Right lobe of liver (tissue), 4 donors: ENCODE measurements around the gene OMA1.

Experiments
- CTCF ChIP-seq, 4 donors: fragments of 200-600 bp in 3 of 4; fragments of 450-650 bp in 1 of 4; IDR thresholded peaks; one replicate each; pipeline versions ENCODE4 v1.5.1 to v1.8.0; 2016 to 2022; ENCODE audit warnings: antibody characterized with exemption in 4 of 4, mild to moderate bottlenecking in 2 of 4
- POLR2A ChIP-seq: fragments of 450-650 bp; IDR thresholded peaks from one replicate; pipeline ENCODE4 v1.6.1; 2017; ENCODE audit warnings: antibody characterized with exemption, mild to moderate bottlenecking
- donor health status: DM: no; HTN: no; CAD: no.
- donor health status: DM: no; HTN: no; CAD: no.
- donor health status: DM: no; HTN: yes; CAD: no.

DNA sequence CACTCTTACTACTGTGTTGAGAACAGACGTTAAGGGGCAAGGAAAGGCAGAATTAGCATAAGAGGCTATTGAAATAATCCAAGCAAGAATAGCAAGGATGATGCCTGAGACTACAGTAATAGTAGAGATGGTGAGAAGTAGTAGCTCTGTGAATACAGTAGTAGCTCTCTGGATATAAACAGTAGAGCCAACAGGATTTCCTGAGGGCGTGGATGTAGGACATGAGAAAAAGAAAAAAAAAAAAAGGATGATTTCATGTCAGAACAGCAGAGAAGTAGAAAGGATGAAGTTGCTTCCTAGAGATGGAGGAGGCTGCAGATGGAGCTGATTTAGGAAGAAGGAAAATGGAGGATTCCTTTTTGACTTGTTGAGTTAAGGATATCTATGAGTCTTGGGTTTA, 112.3 kb downstream of the OMA1 start:
- no peak for TF ChIP-seq CTCF (IDR thresholded peaks at IDR 0.05)
- TF ChIP-seq POLR2A = no peak
